ENCODE results near the gene SERF2. TPM values are rescaled to one million over a fixed set of nuclear protein-coding genes. Genes with fewer than 3 reads are reported as not detected.

Gene SERF2
- total RNA-seq, result 787 and 1,230 TPM in 2 replicates

DNA sequence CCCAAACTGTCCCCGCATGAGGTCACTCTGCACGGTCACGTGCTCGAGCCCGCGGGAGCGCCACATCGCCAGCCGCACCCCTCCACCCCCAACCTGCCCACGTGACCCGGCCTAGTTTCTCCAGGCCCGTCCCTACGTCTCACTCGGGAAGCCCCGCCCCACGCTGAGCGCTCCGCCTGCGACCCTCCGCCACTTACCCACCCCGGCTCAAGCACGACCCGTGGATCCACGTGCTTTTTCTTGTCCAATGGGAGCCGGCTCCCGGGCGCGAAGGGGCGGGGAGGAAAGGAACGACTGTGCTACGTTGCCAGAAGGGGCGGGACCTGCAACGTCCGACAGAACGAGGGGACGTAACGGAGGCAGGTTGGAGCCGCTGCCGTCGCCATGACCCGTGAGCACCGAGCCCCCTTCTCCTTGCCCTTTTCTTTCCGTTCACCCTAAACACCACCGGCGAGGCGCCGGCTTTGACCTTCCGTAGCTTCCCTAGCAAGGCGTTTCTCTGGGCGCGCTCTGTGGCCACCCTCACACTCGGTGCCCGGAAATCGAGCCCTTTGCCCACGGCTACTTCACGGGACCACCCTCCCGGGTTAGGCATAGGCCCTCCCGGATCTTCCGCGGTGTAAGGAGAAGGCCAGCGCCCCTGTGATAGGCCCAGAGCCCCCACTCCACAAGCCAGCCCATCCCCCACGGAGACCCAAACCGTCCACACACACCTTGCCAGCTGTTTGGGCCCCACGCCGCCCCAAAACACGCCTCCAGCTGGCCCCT is at the start of gene SERF2:
Gene SERF2 (plus strand): TSS at position 328 of the 768 bp plus-strand sequence. CDS start 57 bp downstream, at position 385.
- peak; percentile 100 for DNase-seq

DNA sequence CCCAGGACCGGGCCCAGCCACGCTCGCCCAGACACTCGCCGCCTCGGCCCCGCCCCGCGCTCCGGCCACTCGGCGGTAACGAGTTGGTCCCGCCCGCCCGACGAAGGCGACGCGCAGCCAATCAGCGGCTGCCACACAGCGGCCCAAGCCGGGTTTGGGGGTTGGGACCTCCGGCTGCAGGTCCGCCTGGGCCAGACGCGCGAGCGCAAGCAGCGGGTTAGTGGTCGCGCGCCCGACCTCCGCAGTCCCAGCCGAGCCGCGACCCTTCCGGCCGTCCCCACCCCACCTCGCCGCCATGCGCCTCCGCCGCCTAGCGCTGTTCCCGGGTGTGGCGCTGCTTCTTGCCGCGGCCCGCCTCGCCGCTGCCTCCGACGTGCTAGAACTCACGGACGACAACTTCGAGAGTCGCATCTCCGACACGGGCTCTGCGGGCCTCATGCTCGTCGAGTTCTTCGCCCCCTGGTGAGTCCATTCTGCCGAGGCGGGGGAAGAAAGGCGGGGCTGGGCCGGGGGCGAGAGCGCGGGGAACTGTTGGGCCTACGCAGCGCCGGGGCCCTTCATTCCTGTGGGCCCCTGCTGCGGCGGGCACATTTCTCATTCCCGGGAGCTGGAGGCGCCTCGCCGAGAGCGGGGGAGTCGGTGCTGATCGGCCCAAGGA is 45.7 kb upstream of the SERF2 start, which contains the start of gene PDIA3:
Gene PDIA3 (plus strand): TSS at position 194 of the 658 bp plus-strand sequence. CDS start 102 bp downstream, at position 296.
- peak; percentile 95 for DNase-seq

DNA sequence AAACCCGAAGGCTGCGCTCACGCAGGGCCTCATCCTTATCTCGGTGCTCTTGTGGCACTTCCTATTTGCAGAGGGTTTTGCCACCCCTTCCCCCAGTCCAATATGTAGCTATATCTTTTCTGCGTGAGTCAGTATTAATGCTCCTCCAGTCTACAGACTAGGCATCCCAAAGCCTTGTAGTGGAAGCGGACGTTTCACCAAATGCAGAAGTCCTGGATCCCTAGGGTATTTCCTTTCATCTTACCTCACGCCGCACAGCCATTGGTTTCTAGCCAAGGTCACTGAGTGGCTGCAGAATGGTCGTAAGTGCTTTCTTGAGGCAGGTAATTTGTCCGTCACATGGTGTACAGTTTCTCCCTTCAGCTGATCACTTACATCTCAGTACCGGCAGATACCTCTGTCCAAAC is 45.2 kb upstream of the SERF2 start:
- DNase-seq, result peak; percentile 48

DNA sequence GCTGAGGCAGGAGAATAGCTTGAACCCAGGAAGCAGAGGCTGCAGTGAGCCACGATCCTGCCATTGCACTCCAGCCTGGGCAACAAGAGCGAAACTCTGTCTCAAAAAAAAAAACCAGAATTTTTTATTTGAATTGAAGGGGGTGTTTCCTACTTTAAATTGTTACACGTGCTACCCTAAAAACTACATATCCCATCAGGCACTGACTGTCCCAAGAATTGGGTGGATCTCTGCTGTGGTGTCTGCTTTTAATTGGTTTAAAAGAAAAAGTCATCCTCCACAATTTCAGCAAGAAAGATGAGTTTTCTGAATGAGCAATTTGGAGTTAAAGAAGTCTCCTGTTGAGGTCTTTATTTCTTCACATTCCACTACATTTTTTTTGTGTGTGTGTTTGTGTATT is 43.7 kb upstream of the SERF2 start:
- DNase-seq, result peak; percentile 20

DNA sequence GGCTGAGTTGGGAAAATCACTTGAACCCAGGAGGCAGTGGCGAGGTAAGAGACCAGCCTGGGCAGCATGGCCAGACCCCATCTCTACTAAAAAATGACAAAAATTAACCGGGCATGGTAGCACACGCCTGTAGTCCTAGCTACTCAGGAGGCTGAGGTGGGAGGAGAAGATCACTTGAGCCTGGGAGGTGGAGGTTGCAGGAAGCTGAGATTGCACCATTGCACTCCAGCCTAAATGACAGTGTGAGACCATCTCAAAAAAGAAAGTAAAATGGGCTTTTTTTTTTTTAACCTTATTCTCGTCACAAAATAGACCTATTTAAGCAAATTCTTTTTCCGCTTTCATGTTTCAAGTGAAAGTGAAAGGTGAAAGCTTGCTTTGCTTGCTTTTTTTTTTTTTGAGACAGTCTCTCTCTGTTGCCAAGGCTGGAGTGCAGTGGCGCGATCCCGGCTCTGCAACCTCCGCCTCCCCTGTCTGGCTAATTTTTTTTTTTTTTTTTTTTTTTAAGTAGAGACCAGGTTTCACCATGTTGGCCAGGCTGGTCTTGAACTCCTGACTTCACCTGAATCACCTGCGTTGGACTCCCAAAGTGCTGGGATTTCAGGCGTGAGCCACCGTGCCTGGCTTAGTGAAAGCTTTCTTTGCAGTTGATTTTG is 42.3 kb upstream of the SERF2 start:
- no peak for DNase-seq

DNA sequence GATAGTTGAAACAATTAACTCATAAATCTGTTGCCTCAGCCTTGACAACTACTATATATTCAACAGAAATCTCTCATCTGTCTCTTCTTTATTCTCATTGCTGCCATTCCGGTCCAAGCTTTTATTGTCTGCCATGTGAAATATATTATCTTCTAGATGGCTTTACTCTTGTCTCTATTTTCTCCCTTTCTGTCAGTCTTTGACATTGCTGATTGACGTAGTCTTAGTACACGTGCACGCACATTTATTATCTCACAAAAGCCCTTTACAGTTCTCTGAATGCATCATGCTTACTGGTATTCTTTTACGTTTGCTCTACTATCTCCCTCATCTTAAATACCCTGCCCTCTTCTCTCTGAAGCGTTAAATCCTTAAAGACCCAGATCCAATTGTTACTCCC is 40.2 kb upstream of the SERF2 start:
- no peak for DNase-seq

DNA sequence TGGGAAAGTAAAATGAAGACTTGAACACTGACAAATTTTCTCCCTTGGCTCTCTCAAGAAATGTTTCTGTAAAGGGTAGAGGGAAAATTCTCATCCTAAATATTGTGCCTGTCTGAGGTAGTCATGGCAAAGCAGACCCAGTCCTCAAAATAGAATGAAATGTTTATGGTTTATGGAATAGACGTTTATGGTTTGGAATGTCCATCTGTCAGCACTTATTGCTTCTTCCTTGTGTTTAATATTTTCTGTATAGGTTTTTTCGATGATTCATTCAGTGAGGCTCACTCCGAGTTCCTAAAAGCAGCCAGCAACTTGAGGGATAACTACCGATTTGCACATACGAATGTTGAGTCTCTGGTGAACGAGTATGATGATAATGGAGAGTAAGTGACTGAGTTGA is 29.3 kb upstream of the SERF2 start:
- no peak for DNase-seq

DNA sequence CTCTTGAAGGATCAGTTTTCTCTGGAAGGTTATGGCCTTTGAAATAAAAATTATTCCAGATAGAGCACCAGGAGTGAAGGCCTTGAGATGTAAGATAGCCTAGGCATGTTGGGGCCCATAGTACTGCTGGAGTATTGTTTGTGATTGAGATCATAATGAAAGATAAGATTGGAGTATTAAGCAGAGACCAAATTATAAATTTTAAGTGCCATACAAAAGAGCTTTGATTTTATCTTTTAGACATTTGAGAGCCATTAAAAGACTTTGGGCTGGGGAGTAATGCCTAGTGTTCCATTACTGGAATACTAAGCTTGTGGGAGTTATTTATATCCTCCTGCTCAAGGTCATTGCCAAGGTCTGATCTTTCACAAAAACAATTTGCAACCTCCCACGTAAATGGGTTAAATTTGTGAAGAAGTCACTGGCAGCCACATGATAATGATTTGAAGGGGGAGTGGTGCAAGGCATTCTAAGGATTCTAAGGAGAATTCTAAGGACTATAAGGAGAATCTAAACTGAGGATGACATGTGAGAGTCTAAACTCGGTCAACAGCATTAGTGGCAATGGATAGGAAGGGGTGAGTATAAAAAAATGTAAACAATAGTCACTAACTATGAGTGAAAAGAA is 28.2 kb upstream of the SERF2 start:
- no peak for DNase-seq

DNA sequence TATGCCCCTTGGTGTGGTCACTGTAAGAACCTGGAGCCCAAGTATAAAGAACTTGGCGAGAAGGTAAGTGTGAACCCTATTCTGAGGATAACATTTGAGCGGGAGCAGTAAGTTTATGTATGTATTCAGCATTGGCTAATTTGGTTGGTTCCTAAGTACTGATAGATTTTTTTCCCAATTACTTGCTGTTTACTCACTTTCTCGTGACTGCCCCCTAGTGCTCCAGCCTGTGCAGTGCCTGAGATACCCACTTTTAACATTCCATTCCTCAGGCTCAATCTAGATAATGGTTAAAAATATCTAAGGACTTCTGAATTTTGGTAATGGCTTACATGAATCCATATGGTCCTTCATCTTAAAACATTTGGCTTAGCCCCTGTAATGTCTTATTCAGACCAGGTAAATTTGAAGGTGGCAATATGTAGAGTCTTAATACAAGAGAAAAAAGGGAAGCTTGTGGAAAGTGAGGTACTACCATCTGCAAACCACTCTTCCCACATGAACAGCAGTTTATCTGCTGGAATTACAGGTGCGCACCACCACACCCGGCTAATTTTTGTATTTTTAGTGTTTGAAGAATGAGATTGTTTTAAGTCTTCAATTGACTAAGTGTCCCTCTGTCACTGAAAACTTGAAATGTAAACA is 22.4 kb upstream of the SERF2 start:
- DNase-seq, result peak; percentile 79

DNA sequence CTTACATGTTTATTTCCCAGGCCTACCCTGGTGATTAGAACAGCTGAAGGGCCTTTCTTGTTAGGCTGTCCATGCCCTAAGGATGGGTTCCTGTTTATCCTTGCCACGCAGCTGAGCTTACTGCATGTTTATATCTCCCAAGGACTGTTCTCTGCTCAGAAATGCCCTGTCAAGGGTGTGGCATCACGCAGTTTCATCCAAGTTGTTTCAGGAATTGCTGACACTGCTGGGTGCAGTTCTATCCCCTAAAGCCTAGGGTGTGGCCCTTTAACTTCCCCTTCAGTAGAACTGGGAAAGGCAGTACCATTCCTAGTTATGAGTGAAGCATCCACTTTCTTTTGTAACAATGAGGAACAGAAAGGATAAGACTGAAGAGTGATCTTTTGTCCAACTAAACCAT is 20.3 kb upstream of the SERF2 start:
- no peak for DNase-seq

DNA sequence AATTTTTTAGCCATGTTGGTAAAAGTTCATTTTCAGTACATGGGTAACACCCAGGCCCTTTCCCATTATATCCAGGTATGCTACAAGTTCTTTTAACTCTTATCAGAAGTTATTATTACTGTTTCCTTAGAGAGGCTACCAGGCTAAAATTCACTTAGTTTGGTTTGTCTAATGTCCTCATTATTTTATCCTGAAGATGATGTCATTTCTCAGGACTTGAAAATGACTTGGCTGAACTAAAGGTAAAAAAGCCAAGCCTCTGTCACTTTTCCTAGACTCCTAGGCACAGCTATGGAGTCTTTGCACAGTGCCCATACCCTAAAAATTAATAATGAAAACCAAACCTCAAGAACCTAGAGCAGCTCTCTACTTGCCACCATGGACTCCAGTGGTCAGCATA is 19.5 kb upstream of the SERF2 start:
- no peak for DNase-seq

DNA sequence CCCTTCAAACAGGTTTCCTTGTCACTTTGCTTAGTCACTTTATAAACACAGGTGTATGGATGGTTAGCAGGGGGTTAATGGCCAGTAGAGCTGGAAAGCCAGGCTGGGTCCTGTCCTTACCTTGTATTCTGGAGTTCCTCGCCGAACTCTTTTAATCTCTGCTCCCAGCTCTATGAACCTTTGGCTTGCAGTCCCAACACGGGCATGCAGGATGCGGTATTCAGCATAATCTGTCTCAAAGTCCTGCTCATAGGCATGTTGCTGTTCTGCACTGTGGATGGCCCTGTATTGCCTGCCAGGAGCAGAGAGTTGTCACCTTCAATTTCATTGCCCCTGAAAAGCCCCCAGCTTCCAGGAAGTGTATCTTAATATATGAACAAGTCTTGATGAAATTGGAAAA is 18.1 kb upstream of the SERF2 start:
- no peak for DNase-seq

DNA sequence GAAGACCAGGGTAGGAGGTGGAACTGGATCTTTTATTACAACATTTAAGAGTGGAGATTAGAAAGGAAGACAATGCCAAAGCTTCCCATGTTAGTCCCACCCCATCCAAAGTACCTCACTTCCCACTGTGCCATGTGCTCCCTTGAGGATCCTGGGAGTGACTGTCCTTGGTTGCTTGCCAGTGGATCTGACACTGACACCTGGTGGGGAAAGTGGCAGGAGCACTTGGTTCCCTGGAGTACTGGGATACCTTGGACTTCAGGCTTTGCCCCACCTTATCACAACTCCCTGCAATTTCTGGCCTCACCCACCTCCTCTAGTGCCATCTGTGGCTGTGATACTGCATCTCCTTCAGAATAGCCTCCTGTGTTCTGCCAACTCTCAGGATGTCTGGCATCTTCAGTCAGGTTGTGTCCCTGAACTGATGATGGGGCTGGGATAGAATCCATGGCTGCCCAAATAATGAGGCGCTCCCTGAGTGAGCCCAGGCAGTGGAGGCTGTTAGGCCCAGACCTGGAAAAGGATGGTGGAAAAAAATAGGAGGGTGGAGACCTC is 16.6 kb upstream of the SERF2 start:
- DNase-seq, result peak; percentile 62

DNA sequence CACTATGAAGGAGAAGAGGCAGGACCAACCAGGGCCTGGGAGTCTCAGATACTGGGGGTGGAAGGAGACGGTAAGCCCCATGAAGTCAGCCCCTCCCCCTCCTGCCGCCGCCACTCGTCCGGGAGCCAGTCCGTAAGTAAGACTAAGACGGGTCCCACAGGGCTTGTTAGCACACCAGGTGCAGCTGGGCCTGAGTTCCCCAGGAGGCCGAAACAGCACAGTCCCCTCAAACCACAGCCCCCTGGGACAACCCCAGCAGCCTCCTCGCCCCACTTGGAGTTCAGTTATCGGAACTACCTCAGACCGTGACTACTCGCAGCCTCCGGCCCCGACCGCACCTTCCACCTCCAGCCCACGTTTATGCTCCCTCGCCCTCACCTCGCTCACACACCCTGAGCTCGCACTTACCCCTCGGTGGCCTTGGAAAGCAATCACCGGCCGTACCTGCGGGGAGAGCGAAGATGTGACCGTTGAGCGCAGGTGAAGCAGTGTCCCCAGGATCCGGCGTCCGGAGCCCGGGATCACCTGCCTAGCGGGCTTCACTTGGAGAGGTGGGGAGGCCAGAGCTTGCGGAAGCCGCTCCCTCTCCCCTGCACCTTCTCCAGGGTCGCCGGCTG is 15.9 kb upstream of the SERF2 start:
- DNase-seq, result no peak

DNA sequence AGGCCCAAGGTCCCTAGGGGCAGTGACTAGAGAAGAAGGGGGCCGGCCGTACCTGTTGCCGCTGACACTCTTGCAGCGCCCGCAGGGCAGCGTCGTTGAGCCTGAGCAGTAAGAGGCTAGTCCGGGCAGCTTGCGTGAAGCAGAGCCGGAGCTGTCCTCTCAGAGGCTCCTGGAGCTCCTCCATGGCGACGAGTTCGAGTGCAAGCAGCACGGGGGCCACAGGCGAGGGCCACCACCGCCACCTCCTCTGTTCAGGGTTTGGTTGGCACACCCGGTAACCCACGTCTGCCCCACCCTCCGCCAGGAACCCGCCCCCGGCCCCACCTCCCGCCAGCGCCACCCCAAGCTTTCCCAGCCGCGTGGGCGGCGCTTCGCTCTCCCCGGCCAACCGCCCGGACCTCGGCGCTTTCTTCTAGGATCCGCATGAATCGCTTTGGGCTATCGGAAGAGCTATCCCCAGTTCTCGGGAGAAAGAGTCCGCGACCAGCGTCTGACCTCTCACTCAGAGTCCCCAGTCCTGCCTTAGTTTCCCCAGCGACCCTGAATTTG is 15.3 kb upstream of the SERF2 start, which contains the start of gene ELL3:
Gene ELL3 (minus strand): TSS at position 249 of the 549 bp plus-strand sequence. CDS start 65 bp downstream, at position 184.
- DNase-seq, result peak; percentile 71

DNA sequence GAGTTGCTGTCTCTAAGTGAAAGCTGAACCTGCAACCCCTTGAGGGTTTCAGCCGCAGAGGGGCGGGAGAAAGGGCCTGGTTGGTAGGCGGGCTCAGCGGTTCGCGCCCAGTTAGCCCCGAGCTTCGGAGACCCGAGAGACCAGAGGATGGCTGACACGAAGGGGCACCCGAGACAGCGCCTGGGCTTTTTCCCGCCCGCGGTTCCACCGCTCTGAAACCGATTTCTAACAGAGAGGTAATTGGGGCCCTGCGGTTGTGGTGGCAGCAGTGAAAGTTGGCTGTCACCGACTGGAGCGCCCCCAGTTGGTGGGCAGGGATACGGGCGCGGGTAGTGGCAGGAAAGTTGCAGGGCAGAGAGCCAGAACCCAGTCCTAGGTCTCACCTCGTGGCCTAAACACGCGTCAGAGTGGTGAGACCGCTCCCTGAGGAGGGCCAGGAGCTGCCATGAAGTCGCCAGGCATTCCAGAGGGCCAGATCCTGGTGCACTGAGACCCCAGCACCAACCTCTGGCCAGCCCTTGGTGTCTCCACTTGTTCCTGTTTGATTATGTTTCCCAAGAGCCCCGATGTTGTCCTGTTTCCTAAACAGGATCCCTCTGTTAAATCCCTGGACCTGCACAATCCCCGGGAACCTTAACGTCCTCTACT is 14.7 kb upstream of the SERF2 start:
- peak; percentile 81 for DNase-seq

DNA sequence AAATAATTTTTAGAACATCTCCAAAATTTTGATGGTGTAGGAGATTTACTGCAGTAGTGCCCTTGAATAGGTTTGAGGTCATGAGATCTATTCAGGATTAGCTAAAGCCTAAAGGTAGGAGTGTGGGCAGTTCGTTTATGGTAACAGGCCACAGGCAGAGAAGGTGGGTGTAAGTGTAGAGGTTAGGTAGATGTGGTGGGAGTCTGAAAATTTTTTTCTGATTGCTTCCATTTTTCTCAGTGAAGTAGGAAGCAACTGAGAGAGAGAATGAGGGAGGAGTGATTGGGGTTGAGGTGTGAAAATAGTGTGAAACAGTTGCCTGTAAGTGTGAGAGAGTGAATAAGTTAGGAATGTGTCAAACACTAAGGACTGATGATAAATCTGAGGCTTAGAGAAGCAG is 13.1 kb upstream of the SERF2 start:
- DNase-seq, result no peak

DNA sequence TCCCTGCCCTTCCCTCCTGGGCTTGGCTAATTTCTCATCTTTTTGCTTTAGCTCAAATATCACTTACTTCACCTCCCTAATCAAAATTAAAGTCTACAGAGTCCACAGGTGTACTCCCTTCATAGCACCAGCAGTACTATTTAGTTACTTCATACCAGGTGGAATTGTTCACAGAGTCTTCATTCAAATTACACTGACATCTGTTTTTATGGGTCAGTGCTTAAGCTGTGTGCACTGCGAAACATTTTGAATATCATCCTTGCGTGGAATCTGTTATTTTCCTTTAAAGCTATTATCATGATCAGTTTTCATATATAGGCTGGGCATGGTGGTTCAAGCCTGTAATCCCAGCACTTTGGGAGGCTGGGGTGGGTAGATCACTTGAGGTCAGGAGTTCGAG is 2.7 kb upstream of the SERF2 start:
- no peak for DNase-seq

DNA sequence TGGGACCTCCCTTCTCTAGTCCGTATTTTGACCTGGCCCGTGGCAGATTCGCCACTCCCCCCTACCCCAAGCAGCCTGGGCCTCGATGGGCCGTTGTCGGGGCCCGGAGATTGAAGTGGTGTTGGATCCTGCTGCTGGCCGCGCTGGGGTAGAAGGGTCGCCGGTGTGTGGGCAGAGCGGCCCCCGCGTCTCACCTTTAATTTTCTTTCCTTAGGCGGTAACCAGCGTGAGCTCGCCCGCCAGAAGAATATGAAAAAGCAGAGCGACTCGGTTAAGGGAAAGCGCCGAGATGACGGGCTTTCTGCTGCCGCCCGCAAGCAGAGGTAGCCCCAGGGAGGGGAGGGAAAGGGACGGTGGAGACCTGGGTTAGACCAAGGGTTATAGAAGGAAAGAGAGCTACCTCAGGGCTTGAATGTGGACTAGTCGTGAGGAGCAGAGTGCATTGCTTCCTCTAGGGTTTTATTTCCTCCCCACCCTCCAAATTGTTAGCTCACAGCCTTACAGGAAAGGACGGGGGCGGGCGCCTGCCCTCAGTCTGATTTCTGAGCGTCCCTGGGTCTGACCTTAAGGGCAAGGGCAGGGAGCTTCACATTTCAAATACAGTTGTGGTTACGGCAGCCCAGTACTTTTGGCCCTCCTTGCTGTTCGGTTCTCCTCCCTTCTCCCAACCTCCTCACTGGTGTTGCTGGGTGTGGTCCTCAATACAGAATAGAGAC is 799 bp downstream of the SERF2 start:
- DNase-seq, result peak; percentile 55

DNA sequence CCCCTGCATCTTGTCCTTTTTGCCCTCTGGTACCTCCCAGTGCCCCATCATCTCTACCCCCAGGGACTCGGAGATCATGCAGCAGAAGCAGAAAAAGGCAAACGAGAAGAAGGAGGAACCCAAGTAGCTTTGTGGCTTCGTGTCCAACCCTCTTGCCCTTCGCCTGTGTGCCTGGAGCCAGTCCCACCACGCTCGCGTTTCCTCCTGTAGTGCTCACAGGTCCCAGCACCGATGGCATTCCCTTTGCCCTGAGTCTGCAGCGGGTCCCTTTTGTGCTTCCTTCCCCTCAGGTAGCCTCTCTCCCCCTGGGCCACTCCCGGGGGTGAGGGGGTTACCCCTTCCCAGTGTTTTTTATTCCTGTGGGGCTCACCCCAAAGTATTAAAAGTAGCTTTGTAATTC is 1.5 kb downstream of the SERF2 start:
- DNase-seq, result no peak

All from dermis blood vessel endothelial cell (primary cell).